ENCODE results near the gene RRAS.

RRAS gene

DNA sequence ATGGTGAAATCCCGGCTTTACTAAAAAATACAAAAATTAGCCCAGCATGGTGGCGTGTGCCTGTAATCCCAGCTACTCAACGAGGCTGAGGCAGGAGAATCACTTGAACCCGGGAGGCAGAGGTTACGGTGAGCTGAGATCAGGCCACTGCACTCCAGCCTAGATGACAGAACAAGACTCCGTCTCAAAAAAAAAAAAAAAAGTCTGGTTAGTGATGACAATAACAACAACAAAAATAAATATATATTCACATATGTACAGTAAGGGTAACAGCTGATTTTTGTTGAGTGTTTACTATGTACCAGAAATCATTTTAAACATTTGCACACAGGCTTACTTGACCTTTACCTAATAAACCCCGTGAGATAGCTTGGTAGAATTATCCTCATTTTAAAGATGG, 23.0 kb downstream of the RRAS start:
- DNase-seq, result no peak
- H3K4me1 ChIP-seq, result no peaks in the 10 kb centered on the region
- H3K4me3 ChIP-seq (ENCODE audit: low read depth, low read length), result no peak overlapping the region
- H3K27me3 ChIP-seq, result no peaks in the 10 kb centered on the region
- H3K36me3 ChIP-seq, result peaks cover 47% of the 10 kb centered on the region
- TF ChIP-seq, protein P1, sequence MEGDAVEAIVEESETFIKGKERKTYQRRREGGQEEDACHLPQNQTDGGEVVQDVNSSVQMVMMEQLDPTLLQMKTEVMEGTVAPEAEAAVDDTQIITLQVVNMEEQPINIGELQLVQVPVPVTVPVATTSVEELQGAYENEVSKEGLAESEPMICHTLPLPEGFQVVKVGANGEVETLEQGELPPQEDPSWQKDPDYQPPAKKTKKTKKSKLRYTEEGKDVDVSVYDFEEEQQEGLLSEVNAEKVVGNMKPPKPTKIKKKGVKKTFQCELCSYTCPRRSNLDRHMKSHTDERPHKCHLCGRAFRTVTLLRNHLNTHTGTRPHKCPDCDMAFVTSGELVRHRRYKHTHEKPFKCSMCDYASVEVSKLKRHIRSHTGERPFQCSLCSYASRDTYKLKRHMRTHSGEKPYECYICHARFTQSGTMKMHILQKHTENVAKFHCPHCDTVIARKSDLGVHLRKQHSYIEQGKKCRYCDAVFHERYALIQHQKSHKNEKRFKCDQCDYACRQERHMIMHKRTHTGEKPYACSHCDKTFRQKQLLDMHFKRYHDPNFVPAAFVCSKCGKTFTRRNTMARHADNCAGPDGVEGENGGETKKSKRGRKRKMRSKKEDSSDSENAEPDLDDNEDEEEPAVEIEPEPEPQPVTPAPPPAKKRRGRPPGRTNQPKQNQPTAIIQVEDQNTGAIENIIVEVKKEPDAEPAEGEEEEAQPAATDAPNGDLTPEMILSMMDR (IDR thresholded peaks at IDR 0.05; ENCODE audit: low read depth, low read length), result no peak
- H3K9me3 ChIP-seq, result no peaks in the 10 kb centered on the region

DNA sequence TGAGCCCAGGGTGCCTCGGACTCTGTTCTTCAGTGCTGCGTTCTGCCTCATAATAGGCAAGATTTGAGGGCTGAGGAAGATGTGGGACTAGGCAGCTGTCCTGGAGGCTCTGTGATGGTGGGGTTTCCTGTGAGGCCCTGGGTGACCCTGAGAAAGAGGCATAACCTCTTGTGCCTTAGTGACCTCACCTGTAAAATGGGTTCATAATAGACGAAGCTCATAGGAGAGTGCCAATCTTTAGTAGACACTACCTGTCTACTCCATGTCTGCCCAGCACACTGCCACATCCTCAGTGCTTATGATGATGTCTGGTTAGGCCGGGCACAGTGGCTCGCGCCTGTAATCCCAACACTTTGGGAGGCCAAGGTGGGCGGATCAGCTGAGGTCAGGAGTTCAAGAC, 23.4 kb downstream of the RRAS start:
- H3K27me3 ChIP-seq, result no peaks in the 10 kb centered on the region
- no peak overlapping the region for H3K4me3 ChIP-seq (ENCODE audit: low read depth, low read length)
- H3K4me1 ChIP-seq, result no peaks in the 10 kb centered on the region
- peaks cover 43% of the 10 kb centered on the region for H3K36me3 ChIP-seq
- no peaks in the 10 kb centered on the region for H3K9me3 ChIP-seq
- DNase-seq, result no peak
- TF ChIP-seq, protein P1 (IDR thresholded peaks at IDR 0.05; ENCODE audit: low read depth, low read length), result no peak

DNA sequence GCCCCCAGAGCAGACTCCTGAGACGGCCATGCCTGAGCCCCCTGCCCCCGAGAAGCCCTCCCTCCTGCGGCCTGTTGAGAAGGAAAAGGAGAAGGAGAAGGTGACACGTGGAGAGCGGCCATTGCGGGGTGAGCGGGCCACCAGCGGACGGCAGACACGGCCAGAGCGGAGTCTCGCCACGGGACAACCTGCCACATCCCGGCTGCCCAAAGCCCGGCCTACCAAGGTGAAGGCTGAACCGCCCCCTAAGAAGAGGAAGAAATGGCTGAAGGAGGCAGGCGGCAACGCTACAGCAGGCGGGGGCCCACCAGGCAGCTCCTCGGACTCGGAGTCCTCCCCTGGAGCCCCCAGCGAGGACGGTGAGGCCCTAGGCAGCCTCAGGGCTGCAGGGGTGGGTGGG, 24.1 kb downstream of the RRAS start:
- Histone ChIP-seq H3K9me3 (no peaks in the 10 kb centered on the region), H3K36me3 (peaks cover 41% of the 10 kb centered on the region), H3K4me3 (ENCODE audit: low read depth, low read length) (no peak overlapping the region), H3K27me3 (no peaks in the 10 kb centered on the region), H3K4me1 (no peaks in the 10 kb centered on the region)
- no peak for DNase-seq
- TF ChIP-seq, protein P1 (IDR thresholded peaks at IDR 0.05; ENCODE audit: low read depth, low read length), result no peak

DNA sequence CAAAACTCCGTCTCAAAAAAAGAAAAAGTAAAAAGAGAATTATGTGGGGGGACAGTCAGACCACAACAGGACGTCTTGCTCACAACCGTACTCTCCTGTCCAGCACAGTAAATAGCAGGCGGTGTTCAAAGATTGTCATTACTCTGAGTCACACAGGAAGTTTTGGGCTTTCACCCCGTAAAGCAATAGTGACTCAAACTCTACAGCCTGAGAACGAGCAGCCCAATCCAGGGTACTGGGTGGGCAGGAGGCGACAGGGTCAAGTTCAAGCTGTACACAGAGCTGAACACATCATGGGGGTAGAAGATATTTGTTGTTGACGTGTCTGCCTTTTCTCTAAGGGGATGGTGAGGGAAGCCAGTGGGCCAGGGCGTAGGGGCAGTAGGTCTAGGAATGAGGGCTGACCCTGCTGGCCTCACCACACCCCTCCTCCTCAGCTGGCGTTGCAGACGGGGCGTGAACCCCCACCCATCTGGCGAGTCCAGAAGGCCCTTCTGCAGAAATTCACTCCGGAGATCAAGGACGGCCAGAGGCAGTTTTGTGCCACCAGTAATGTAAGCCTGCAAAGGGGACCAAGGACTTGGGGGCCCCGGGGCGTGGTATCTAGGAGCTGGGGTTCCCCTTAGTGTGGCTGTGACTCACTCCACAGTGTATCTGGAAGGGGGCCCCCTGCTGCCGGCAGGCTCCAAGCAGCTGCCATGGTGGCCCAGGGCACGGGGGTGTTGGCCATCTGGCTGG, 25.7 kb downstream of the RRAS start:
- TF ChIP-seq, protein P1 (IDR thresholded peaks at IDR 0.05; ENCODE audit: low read depth, low read length), result no peak
- Histone ChIP-seq H3K36me3 (peaks cover 36% of the 10 kb centered on the region), H3K9me3 (no peaks in the 10 kb centered on the region), H3K4me1 (no peaks in the 10 kb centered on the region), H3K4me3 (ENCODE audit: low read depth, low read length) (no peak overlapping the region), H3K27me3 (no peaks in the 10 kb centered on the region)
- no peak for DNase-seq

DNA sequence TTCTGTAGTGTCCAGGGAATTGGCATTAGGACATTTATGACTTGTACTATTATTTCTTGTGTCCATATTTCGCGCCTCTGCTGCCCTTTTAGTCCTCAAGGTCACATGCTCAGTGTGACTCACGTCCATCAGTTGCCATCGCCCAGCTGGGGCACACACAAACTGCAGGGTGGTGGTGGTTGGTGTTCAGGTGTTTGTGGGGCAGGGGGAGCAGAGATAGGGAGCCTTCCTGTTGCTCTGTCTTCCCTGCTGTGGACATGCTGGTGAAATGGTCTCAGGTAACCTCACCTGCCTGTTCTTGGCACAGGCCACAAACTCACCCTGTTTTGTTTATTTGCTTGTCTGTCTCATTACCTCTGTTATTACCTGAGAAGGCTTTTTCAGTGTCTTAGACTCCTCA, 26.6 kb downstream of the RRAS start:
- Histone ChIP-seq H3K9me3 (no peaks in the 10 kb centered on the region), H3K36me3 (peaks cover 42% of the 10 kb centered on the region), H3K4me1 (no peaks in the 10 kb centered on the region), H3K27me3 (no peaks in the 10 kb centered on the region), H3K4me3 (ENCODE audit: low read depth, low read length) (no peak overlapping the region)
- TF ChIP-seq, protein P1 (IDR thresholded peaks at IDR 0.05; ENCODE audit: low read depth, low read length), result no peak
- DNase-seq, result no peak

DNA sequence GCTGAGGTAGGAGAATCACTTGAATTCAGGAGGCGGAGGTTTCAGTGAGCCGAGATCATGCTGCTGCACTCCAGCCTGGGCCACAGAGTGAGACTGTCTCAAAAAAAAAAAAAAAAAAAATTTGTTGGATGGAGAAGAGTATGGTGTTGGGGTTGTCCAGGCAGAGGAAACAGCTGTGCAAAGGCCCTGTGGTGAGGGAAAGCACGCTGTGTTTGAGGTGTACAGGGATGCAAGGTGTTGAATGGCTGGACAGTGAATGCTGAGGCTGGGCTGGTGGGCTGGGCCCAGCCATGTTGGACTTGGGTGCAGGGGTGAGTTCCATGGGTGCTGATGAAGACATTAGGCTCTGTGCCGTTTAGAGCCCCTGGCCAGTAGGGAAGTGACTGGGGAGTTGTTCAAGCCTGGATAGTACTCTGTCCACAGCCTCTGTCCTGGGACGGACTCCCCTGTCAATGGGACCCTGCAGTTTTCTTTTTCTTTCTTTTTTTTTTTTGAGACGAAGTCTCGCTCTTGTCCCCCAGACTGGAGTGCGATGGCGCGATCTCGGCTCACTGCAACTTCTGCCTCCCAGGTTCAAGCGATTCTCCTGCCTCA, 30.3 kb downstream of the RRAS start:
- peaks cover 41% of the 10 kb centered on the region for H3K36me3 ChIP-seq
- TF ChIP-seq, protein P1 (IDR thresholded peaks at IDR 0.05; ENCODE audit: low read depth, low read length), result no peak
- H3K9me3 ChIP-seq, result no peaks in the 10 kb centered on the region
- H3K4me1 ChIP-seq, result no peaks in the 10 kb centered on the region
- H3K27me3 ChIP-seq, result no peaks in the 10 kb centered on the region
- H3K4me3 ChIP-seq (ENCODE audit: low read depth, low read length), result no peak overlapping the region
- no peak for DNase-seq
